Measurements from ENCODE around the gene FRY.

The FRY gene

GRCh38 chr13:32059511-32059984 lies 28.0 kb downstream of the FRY start:
- TF ChIP-seq CTCF (IDR thresholded peaks at IDR 0.05; ENCODE audit: low read depth, low read length), result no peak
- no peak for DNase-seq (ENCODE audit: low read depth in 2 of 2)

GRCh38 chr13:32060401-32060878 lies 28.9 kb downstream of the FRY start:
- no peak for TF ChIP-seq CTCF (IDR thresholded peaks at IDR 0.05; ENCODE audit: low read depth, low read length)
- no peak for DNase-seq (ENCODE audit: low read depth in 2 of 2)
- no peak overlapping the region for H3K4me3 ChIP-seq (replicated peaks in 1 of 2; ENCODE audit: low read depth in 2 of 2, low read length in 2 of 2)

More at GRCh38 chr13:32059511-32059984, 28.0 kb downstream of the FRY start:
- H3K4me3 ChIP-seq (replicated peaks in 1 of 2; ENCODE audit: low read depth in 2 of 2, low read length in 2 of 2), result no peak overlapping the region

GRCh38 chr13:32063619-32064233 lies 32.2 kb downstream of the FRY start:
- no peak for TF ChIP-seq CTCF (IDR thresholded peaks at IDR 0.05; ENCODE audit: low read depth, low read length)
- no peak overlapping the region for H3K4me3 ChIP-seq (replicated peaks in 1 of 2; ENCODE audit: low read depth in 2 of 2, low read length in 2 of 2)
- DNase-seq (ENCODE audit: low read depth in 2 of 2), result no peak

GRCh38 chr13:32067149-32067961 lies 35.8 kb downstream of the FRY start:
- TF ChIP-seq CTCF (IDR thresholded peaks at IDR 0.05; ENCODE audit: low read depth, low read length), result no peak
- no peak for DNase-seq (ENCODE audit: low read depth in 2 of 2)
- no peak overlapping the region for H3K4me3 ChIP-seq (replicated peaks in 1 of 2; ENCODE audit: low read depth in 2 of 2, low read length in 2 of 2)

GRCh38 chr13:32068255-32068654 lies 36.7 kb downstream of the FRY start:
- DNase-seq (ENCODE audit: low read depth in 2 of 2), result no peak

More at GRCh38 chr13:32068255-32068654, 36.7 kb downstream of the FRY start:
- TF ChIP-seq CTCF (IDR thresholded peaks at IDR 0.05; ENCODE audit: low read depth, low read length), result no peak
- H3K4me3 ChIP-seq (replicated peaks in 1 of 2; ENCODE audit: low read depth in 2 of 2, low read length in 2 of 2), result no peak overlapping the region

Data from cardiac fibroblast (primary cell).